Stimulated activated CD4-positive, alpha-beta T cell treated with anti-CD3 and anti-CD28 coated beads, Interleukin-15, amount 100 ng/mL, for 1 hour (primary cell): Measurements from ENCODE around the gene TENM4.

Experiments
- DNase-seq, 2 donors: peaks; one replicate each; pipeline ENCODE4 v3.0.0-alpha.2; 2020; ENCODE audit warnings: low read depth in 1 of 2, low spot score in 1 of 2

Gene TENM4

DNA sequence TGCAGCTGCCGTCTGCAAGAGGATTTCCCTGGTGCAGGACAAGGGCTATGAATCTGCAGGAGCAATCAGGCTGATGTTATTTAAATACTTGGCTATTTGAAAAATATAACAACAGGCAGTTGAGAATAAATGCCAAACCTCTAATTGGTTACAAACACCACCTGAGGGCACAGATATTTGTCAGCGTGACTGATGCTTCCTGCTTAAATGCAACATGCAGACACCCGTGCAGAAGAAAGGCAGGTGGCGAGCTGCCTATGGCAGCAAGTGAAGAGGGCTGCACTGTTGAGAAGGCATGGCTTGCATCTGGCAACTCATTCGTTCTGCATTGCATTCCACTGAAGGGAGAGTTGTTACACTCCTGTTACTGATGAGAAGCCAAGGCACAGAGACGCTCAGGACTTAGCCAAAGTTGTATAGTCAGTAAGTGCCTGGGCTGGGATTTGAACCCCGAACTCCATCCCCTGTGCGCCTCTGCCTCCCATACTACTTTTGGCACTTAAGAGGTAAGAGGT, 350.6 kb downstream of the TENM4 start:
- no peak for DNase-seq

DNA sequence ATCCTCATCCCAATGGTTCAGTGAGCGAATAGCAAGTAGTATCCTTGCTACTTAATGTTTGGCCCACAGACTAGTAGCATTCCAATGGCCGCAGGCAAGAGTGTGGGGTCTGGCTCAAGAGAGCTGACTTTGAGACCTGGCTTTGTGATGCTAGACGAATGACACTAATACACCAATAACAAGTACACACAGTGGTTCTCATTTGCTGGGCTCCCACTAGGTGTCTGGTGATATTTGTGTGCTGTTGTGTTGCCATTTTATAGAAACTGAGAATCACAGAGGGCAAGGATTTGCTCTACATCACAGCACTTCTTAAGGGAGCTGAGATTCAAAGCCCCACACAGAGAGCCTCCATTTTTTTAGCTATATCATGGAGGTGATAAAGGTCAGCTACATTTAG, 351.2 kb downstream of the TENM4 start:
- no peak for DNase-seq

DNA sequence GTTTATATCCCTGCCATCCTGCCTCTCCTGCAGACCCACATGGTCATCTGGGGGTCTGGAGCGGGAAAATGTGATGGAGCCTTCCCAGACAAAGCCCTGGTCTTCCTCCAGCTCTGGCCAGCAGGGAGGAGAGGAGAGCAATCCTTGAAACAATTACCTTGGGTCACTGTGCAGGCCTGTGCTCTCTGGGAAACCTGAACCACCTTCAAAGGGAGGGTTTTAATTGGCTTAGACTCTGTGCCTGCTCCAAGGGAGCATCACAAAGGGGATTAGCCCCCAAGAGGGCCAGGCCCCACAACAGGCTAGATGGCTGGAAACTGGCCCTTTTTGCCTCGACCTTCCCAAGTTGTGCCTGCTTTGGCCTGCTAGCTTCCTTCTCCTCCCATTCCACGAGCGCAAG, 351.9 kb downstream of the TENM4 start:
- DNase-seq, result no peak

DNA sequence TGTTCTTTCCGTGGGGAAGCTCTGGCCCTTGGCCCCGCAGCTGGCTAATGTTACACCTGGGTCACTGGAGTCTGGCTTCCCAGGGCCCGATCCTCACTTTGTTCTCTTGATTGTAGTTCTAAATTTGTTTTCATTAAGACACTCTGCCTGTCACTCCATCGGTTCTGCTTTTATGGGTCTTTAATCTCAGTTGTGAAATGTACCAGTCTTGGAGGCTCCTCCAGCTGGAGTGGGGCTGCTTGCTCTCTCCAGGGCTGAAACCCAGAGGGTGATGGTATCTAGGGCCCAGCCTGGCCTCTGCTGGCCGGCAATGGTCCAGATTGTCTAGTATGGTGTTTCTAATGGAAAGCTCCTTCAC, 352.9 kb downstream of the TENM4 start:
- DNase-seq, result no peak

DNA sequence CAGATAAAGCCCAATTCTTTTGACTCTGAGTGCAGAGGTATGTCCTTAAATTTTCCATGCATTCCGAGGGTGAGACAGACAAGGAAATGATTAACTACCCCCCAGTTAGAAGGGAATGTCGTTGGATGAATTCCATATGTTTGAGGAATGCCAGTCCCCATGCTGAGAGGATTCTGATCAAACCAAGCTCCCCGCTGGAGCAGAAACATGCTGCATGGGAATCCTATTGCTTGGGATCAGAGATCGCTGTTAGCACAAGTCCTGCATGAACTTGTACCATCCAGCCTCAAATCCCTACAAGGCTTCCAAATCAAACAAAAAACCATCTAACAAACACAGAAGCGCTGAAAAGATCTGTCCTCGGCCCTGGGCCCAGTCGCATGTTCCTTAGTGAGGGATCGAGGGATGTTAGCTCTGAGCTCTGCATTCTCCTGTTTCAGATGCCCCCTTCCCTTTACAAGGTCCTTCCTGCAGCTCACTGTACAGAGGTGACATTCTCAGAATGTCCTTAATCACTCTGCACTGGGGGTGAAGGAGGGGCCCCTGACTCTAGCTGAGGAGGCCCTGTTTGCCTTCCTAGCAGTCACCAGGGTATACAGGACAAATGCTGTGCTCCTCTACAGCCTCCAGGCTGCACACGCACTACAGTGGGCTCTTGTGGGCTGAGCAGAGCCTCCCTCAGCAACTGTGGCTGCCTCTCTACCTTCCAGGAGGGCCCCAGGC, 353.4 kb downstream of the TENM4 start:
- no peak for DNase-seq

DNA sequence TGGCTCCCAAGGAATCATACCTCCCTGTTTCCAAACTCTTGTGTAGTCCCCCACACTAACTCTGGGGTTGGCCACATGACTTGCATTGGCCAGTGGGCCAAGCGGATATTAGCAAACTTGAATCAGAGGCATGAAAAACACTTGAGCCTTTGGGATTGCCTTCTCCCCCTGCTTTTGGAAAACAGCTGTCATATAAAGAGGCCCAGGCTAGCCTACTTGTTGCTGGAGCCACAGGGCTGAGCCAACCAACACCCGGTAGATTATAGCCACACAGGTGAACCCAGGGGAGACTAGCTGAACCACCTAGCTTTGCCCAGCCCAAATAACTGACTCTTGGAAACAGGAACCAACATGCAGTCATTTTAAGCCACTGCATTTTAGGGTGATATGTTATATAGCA, 354.8 kb downstream of the TENM4 start:
- no peak for DNase-seq

DNA sequence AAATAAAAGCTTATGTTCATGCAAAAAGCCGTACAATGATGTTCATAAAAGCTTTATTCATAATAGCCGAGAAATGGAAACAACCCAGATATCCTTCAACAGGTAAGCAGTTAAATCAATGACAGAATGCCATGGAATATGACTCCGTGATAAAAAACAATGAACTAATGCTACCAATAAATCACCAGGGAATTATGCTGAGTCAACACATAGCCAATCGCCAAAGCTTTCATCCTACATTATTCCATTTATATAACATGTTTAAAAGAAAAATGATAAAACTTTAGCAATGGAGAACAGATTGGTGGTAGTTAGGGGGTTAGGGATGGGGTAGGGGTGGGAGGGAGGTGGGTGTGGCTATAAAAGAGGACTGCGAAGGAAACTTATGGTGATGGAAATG, 356.4 kb downstream of the TENM4 start:
- no peak for DNase-seq

DNA sequence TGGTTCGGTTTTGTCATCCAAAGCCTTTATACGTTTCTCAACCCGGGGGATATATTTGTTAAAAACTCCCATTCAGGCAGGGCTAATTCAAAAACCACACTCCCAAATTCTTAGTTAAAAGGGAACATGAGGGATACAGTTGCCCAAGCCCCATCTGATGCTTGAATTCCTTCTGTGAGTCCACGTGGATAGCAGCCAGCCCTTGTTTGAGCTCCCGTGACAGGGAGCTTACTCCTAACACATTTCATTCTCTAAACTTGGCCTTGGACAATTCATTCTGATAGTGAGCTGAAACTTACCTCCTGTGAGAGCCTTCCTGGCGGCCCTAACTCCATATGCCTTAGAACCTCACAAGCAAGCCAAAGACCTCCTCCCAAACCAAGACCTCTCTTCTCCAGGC, 357.5 kb downstream of the TENM4 start:
- DNase-seq, result no peak

DNA sequence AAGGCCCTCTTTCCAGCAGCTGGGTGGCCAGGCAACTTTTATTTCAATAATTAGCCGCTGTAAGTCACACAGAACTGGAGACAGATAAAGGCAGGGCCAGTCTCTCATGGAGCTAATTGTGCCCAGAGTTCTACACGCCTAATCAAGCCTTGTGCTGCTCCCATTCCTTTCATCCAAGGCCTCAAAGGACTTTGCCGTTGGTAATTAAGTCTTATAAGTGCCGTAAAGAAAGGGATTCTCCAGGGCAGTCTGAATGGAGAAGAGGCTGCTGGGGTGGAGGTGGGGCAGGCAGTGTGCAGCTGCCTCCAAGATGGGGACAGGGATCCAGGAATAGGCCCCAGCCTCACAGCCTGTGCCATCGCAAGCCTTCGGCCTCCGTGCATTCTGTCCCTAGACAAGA, 357.9 kb downstream of the TENM4 start:
- DNase-seq, result no peak

DNA sequence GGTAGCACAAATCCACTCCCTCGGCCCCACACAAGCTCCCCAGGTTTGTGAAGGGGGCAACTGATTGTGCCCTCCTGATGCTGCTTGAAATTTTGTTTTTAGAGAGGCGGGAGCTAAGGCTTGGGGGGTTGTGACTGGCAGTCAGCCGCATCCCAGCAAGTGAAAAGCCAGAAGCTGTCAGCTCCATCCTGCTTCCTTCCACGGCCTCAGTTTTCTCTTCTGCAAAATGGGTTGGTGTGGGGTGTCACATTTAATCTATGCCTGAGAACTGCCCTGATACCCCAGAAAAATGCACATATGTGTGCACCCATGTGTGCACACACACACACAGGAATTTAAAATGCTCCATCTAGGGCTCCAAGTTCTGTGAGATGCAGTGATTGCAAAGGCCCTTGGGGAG, 358.6 kb downstream of the TENM4 start:
- no peak for DNase-seq

DNA sequence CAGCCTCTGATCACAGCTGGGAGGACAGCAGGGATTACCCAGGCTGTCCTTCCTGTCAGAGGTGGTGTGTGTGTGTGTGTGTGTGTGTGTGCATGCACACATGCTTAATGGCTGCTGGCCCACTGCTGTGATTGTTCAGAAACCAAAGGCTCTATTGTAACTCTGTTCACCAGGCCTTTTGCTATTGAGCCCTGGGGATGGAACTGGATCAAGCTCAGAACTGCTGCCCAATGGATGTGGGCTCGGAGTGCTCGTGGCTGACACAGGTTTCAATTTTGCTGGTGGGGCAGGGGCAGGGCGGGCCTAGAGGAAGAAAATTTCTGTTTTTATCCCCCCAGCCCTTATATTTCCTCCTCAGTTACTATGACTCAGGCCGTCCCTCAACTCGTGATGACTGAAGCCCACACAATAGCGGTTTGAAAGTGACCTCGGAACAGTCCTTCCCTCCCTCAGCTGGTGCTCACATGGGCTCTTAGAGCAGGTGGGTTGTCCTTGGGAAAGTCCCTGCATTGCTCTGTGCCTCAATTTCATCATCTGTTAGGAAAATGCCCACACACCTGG, 359.3 kb downstream of the TENM4 start:
- no peak for DNase-seq

DNA sequence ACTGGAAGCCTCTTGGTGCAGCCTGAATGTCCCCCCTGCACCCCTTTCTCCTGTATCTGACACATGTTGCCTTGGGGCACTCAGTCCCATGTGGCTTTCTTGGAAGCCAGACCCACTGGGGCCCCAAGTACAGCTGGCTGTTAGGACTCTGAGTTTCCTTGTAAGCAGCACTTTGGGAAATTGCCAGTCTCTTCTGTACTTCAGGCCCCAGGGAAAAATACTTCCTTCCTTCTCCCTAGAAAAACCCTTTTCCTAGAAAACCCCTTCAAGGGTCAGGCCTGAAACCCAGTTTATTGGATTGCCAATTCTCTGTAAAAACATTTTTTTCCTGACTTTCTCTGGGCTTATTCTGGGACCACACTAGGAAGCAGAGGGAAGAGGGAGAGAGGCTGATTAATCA, 360.3 kb downstream of the TENM4 start:
- no peak for DNase-seq

DNA sequence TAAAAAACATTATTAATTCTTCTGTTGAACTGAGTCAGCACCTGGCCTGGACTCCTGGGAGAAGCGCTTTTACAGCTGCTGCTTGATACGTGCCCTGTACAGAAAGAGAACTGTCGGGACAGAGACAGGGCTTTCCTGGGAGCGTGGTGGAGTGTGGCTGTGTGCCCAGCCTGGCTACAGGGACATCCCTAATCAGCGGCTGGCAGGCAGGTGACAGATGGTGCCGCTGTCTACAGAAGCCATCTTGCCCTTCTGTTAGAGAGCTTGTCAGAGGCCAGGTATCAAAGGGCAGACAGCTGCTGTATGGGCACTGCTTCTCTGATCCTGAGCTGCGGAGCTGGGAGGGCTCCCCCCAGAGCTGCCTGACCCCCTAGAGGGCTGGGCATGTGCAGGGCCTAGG, 361.8 kb downstream of the TENM4 start:
- DNase-seq, result no peak

DNA sequence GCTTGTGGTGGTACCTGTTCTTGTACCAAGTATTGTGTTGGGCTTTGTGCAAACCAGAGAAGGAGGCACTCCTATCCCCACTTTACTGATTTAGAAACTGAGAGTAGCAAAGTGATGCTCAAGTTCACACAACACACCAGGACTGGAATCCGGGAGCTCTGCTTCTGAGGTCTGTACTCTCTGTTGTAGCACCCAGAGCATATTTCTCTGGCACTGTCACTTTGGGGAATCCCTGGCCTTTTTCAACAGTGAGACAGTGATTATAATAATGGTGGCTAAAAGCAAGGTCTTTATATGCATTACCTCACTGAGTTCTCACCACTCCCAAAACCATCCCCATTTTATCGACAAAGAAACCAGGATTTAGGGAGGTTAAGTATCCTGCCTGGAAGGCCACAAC, 362.4 kb downstream of the TENM4 start:
- no peak for DNase-seq

DNA sequence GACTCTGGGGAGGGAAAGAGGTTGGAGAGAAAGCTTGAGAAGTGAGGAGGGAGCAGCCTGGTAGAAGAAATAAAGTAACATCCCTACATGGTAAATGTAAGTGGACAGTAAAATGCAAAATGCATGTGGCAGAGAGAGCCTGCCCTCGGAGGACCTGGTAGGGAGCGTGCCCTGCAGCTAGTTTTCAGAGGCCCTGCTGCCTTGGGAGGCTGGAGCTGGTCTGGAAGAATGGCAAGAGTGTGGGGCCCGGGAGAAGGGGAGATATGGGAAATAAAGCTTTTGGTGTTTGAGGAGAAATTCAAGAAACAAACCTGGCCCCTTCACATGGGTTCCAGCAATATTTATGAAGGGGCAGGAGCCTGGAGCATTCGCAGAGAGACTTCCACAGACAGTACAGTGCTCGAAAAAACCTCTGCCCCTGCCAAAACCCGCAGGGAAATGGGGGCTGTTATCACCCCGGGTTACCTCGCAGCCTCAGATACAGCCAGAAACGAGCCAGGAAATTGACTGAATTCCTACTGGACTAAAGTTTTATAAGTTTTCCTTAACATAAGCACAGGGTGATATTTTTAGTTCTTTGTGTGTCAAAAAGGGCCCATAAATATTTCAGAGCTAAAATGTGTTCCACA, 363.0 kb downstream of the TENM4 start:
- DNase-seq, result no peak

DNA sequence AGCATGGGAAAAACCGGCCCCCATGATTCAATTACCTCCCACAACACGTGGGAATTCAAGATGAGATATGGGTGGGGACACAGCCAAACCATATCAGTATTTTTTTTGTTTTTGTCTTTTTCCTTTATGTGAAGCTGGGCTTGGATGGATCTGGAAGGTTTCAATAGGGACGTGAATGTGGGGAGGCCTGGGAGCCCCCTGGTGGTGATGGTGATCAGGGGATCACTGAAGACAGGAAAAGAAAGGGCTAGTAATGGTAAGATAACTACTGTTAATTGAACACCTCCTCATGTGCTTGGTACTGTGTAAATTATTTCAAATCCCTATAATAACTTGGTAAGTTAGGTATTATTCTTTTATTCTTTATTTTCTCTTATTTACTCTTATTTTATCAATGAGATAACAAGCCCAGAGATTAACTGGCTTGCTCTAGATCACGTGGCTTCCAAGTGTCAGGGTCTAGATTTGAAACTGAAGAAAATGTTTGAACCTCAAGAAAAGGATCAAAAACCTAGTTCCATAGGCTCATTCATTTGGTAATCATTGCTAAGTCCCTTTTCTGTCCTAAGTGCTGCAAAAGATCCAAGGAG, 364.2 kb downstream of the TENM4 start:
- DNase-seq, result no peak

DNA sequence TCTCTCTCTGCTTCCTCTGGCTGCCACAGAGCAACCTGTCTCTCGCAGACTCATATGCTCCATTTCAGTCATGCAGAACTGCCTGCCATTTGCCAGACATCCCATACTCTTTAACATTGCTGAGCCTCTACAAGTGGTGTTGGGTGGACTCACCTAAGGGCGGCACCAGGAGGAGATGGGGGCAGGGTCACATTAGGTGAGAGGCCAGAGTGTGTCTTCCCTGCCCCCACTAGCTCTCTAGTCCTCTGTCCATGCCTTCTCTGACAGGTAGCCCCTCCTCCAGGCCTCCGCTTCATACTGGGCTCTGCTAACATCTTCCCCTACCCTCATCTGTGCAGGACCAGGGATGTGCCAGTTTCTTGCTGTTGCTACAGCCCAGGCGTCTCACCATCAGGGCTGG, 366.3 kb downstream of the TENM4 start:
- no peak for DNase-seq

DNA sequence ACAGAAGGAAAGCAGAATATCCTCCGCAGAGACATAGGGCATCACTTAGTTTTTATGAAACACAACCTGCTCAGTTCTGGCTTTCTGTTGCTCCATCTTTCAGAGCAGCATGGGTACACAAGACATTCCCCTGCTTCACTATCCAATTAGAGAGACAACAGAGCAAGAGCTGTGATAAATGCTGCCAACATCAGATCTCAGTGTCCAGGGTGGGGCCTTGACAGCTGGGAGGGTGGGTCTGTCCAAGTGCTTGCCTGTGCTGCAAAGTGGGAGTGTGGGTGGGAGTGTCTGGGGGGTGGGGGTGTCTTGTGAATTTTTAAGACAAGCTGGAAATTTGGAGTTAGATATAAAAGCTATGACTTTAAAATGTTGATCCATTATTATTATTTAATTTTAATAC, 369.6 kb downstream of the TENM4 start:
- no peak for DNase-seq

DNA sequence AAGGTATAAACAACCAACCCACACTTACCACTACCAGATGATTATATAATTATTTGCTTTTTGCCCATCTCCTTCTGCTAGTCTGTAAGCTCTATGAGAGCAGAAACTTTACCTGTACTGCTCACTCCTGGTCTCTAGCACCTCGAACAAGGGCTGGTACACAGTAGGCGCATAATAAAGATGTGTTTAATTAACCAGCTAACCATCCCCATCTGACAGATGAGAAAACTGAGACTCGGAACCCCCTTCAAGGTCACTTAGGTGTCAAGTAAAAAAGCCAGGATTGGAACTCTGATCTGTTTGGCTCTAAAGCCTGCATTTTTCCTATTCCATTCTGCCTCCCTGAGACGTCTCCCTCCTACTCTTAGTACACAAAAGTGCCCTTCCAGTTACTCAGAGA, 370.3 kb downstream of the TENM4 start:
- no peak for DNase-seq

DNA sequence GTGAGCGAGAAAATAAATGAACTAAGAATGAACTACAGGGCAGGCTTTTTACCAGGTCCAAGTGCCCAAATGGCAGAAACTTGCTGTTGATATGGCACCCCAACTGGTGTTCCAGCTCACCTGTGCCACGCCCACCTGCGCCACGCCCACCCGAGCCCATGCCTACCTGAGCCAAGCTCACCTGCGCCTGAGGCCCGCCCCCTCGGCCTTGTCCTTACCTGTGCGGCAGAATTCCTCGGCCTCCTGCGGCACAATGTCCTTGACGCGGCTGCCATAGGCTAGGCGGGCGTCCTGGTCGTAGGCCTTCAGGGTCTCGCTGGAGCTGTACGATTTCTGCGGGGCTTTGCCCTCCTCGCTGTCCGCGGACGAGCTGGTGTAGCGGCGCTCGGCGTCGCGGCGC, 371.3 kb downstream of the TENM4 start:
- no peak for DNase-seq

DNA sequence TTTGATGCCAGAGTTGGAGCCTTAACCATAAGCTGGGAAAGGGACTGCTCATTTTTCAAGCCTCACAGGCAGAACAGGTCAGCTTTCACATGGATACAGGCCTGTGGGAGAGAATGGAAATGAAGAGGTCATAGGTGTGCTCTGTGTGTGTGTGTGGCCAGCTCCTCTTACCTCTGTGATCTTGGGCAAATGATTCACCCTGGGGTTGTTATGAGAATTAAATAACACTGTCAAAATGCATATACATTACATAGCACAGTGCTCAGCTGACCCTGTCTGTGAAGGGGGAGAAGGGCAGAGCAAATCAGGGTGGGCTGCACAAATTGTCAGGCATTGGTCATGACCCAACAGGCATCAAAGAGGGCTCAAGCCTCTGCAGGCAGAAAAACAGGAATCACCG, 372.5 kb downstream of the TENM4 start:
- DNase-seq, result no peak

DNA sequence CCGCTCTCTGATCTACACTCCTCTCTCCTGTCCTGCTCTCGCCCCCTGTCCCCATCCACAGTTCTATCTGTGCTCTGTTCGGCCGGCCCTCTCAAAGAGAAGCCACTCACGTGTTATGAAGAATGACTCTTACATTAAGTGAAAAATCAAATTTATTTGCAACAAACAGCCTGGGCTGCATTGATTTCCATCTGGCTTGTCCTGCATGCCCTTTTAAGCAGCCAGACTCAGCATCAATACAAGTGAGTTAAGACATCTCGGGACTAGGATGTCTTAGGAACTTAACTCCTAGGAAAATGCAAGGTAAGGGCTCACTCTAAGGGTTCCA, 373.5 kb downstream of the TENM4 start:
- DNase-seq, result no peak
